Transverse colon (tissue), 4 donors: ENCODE measurements around the gene DNAJC22. TPM values are rescaled to one million over a fixed set of nuclear protein-coding genes. Genes with fewer than 3 reads are reported as not detected.

Source experiments
- DNase-seq: peaks from one replicate; pipeline ENCODE4 v3.0.0-alpha.2; 2019
- H3K27ac ChIP-seq, 4 donors: fragments of 200-600 bp; sonication (generic); 2 replicates each; pipeline ENCODE4 v1.5.1; 2016 to 2018; ENCODE audit warnings: inconsistent platforms in 4 of 4
- H3K27me3 ChIP-seq: fragments of 200-600 bp; sonication (generic); 2 replicates; pipeline ENCODE4 v1.5.1; 2017; ENCODE audit warnings: inconsistent platforms
- H3K36me3 ChIP-seq, 4 donors: fragments of 200-600 bp; sonication (generic); 2 replicates each; pipeline ENCODE4 v1.5.1; 2017 to 2019; ENCODE audit warnings: inconsistent platforms in 4 of 4
- H3K4me1 ChIP-seq, 4 donors: fragments of 200-600 bp; sonication (generic); 2 replicates each; pipeline ENCODE4 v1.5.1; 2017 to 2020; ENCODE audit warnings: inconsistent platforms in 4 of 4
- H3K4me3 ChIP-seq, 4 donors: fragments of 200-600 bp; sonication (generic); 1 replicate in 1 of 4; 2 replicates in 3 of 4; pipeline versions ENCODE4 v1.5.1 to v1.6.1; 2017 to 2019; ENCODE audit warnings: inconsistent platforms in 4 of 4
- H3K9me3 ChIP-seq, 2 donors: fragments of 200-600 bp; sonication (generic); 2 replicates each; pipeline ENCODE4 v1.5.1; 2017 to 2019; ENCODE audit warnings: inconsistent platforms in 2 of 2
- EP300 ChIP-seq: sonication (generic); formaldehyde crosslinking; IDR thresholded peaks from one replicate; pipeline ENCODE4 v1.6.1; 2017; ENCODE audit warnings: antibody characterized with exemption, low read depth
- POLR2A ChIP-seq: fragments of 450-650 bp; IDR thresholded peaks from one replicate; pipeline ENCODE4 v1.6.1; 2016; ENCODE audit warnings: antibody characterized with exemption, mild to moderate bottlenecking, moderate library complexity
- POLR2AphosphoS5 ChIP-seq, 3 donors: sonication (generic); formaldehyde crosslinking; IDR thresholded peaks; one replicate each; pipeline ENCODE4 v1.6.1; 2016; ENCODE audit warnings: antibody characterized with exemption in 3 of 3
- WGBS, 2 donors: methylation state at CpG; one replicate each; pipeline ENCODE4 v1.1.5; 2018; ENCODE audit warnings: low coverage in 1 of 2; 5-methylcytosine and 5-hydroxymethylcytosine counted together
- in situ Hi-C, 4 donors: fragments of 200-750 bp; cut with MboI; loops; one replicate each; pipeline versions ENCODE4 v1.15.0 to v1.15.1; 2017; ENCODE audit warnings: low sequenced_read_pairs in 3 of 4, low pct_ligation_motif_present in 1 of 4, low pct_unique_long_range_greater_than_20kb in 1 of 4
- intact Hi-C: fragments of 100-400 bp; cut with DNase I; formaldehyde crosslinking; loops from one replicate; pipeline ENCODE4 v1.15.1; 2023; ENCODE audit warnings: low total_unique reads
- total RNA-seq, 4 donors: library from RNA; depleted of rRNA; stranded (reverse); fragments of >200 nt; gene quantifications; one replicate each; pipeline ENCODE4 v1.1.0, GENCODE V29; 2016
- TF ChIP-seq, protein P1 (sequence below), 5 experiments: fragments of 200-600 bp in 3 of 5; fragments of 450-650 bp in 2 of 5; sonication (generic) in 3 of 5; IDR thresholded peaks; 1 replicate in 2 of 5; 2 replicates in 3 of 5; pipeline ENCODE4 v1.5.1; 2016 to 2017; ENCODE audit warnings: antibody characterized with exemption in 5 of 5, inconsistent platforms in 3 of 5, mild to moderate bottlenecking in 2 of 5, moderate library complexity in 1 of 5

Gene DNAJC22
- total RNA-seq, 4 donors from 2014 or later, result 25.4 to 43.8 (median 39.2) TPM

GRCh38 chr12:49323524-49324097, 23.1 kb upstream of the DNAJC22 start:
- Histone ChIP-seq H3K27me3 (no peaks in the 10 kb centered on the region), H3K36me3 (no peaks in the 10 kb centered on the region), H3K9me3 (no peaks in the 10 kb centered on the region), H3K4me1 (peaks cover 4 to 17% (median 13%) of the 10 kb centered on the region in 4 donors), H3K4me3 (peak overlapping the region; percentile 49 to 86 (median 66)), H3K27ac (no peak overlapping the region)
- intact Hi-C loops (no loop called here), in situ Hi-C loops (no loop called here)
- WGBS, 2 donors, result 14% methylated on average over 19 of the region's 19 CpGs; no CpG with 5 or more reads in 1 of the 2 donors
- TF ChIP-seq, protein P1, sequence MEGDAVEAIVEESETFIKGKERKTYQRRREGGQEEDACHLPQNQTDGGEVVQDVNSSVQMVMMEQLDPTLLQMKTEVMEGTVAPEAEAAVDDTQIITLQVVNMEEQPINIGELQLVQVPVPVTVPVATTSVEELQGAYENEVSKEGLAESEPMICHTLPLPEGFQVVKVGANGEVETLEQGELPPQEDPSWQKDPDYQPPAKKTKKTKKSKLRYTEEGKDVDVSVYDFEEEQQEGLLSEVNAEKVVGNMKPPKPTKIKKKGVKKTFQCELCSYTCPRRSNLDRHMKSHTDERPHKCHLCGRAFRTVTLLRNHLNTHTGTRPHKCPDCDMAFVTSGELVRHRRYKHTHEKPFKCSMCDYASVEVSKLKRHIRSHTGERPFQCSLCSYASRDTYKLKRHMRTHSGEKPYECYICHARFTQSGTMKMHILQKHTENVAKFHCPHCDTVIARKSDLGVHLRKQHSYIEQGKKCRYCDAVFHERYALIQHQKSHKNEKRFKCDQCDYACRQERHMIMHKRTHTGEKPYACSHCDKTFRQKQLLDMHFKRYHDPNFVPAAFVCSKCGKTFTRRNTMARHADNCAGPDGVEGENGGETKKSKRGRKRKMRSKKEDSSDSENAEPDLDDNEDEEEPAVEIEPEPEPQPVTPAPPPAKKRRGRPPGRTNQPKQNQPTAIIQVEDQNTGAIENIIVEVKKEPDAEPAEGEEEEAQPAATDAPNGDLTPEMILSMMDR (IDR thresholded peaks at IDR 0.05), result no peak
- TF ChIP-seq POLR2AphosphoS5 (IDR thresholded peaks at IDR 0.05) (no peak), POLR2A (no peak), EP300 (no peak)
- DNase-seq, result no peak

- no peak overlapping the region for H3K27ac ChIP-seq
- no peak for DNase-seq
- intact Hi-C loops (no loop called here), in situ Hi-C loops (no loop called here)
- TF ChIP-seq EP300 (no peak), POLR2A (no peak), POLR2AphosphoS5 (IDR thresholded peaks at IDR 0.05) (no peak)
- TF ChIP-seq, protein P1 (IDR thresholded peaks at IDR 0.05), result no peak
- 94% methylated on average over 6 of the region's 6 CpGs; no CpG with 5 or more reads in 1 of the 2 donors for WGBS, 2 donors
- H3K4me3 ChIP-seq, result no peak overlapping the region
- H3K4me1 ChIP-seq, result peaks cover 4 to 17% (median 13%) of the 10 kb centered on the region in 4 donors
- no peaks in the 10 kb centered on the region for H3K27me3 ChIP-seq
- no peaks in the 10 kb centered on the region for H3K36me3 ChIP-seq
- H3K9me3 ChIP-seq, result no peaks in the 10 kb centered on the region
These were observed 21.1 kb upstream of the DNAJC22 start for GRCh38 chr12:49325606-49326005.

DNA sequence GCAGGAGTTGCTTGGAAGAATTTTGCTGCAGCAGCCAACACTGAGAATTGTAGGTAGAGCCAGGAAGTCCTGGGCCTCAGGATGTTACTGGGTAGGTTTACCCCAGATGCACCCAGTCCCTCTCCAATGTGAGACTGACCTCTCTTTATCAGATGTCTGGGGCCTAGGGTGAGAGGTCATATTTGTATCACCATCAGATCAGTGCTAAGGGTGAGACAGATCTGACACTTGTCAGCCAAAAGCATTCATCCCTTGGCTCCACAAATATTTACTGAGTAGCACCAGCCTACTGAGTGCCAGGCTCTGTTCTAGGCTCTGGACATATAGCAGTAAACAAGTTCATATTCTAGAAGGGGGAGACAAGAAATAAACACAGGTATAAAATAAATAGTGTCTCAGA, 19.3 kb upstream of the DNAJC22 start:
- no peak for DNase-seq
- no peak for TF ChIP-seq POLR2A
- TF ChIP-seq, protein P1 (IDR thresholded peaks at IDR 0.05), result no peak
- no peak for TF ChIP-seq POLR2AphosphoS5 (IDR thresholded peaks at IDR 0.05)
- H3K4me1 ChIP-seq, result peaks cover 4 to 23% (median 12%) of the 10 kb centered on the region in 4 donors
- intact Hi-C loops (no loop called here), in situ Hi-C loops (no loop called here)
- H3K9me3 ChIP-seq, result no peaks in the 10 kb centered on the region
- H3K36me3 ChIP-seq, result no peaks in the 10 kb centered on the region
- H3K27me3 ChIP-seq, result peaks cover 4% of the 10 kb centered on the region
- no peak overlapping the region for H3K27ac ChIP-seq
- no peak overlapping the region for H3K4me3 ChIP-seq

DNA sequence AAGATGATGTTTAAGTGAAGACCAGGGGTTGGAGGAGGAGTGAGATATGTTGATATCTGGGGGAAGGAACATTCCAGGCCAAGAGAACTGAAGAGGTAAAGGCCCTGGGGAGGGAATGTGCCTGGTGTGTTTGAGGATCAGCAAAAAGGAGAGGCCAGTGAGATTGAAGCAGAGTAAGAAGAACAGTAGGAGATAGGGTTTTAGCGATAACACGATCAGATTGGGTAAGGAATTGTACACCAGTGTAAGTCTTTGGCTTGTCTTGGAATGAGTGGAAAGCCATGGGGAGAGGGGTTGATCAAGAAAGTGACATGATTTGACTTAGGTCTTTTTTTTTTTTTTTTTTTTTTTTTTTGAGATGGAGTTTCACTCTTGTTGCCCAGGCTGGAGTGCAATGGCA, 18.8 kb upstream of the DNAJC22 start:
- intact Hi-C loops (no loop called here), in situ Hi-C loops (no loop called here)
- TF ChIP-seq, protein P1 (IDR thresholded peaks at IDR 0.05), result no peak
- no peak for TF ChIP-seq POLR2AphosphoS5 (IDR thresholded peaks at IDR 0.05)
- no peak for TF ChIP-seq EP300
- Histone ChIP-seq H3K27me3 (peaks cover 9% of the 10 kb centered on the region), H3K9me3 (no peaks in the 10 kb centered on the region), H3K4me3 (no peak overlapping the region), H3K36me3 (no peaks in the 10 kb centered on the region), H3K27ac (no peak overlapping the region), H3K4me1 (peaks cover 4 to 22% (median 11%) of the 10 kb centered on the region in 4 donors)
- DNase-seq, result no peak
- WGBS, 2 donors, result 91 to 96% methylated on average over 2 of the region's 2 CpGs
